ENCODE results near the gene PEX14.

GRCh38 chr1:10536133-10536770 is 61.5 kb downstream of the PEX14 start:
- TF ChIP-seq CTCF (IDR thresholded peaks at IDR 0.05), result no peak
- TF ChIP-seq POLR2A (IDR thresholded peaks at IDR 0.05), result no peak

Data from heart left ventricle (tissue), 13 donors.